Naive thymus-derived CD8-positive, alpha-beta T cell (primary cell): ENCODE measurements around the gene GRWD1. TPM values are rescaled to one million over a fixed set of nuclear protein-coding genes. Genes with fewer than 3 reads are reported as not detected.

ENCODE experiments used
- ATAC-seq, 2 donors: fragments of 150-1000 bp; cut with Tn5 transposase in 1 of 2; sonication (Bioruptor Pico), chemical (Tn5 transposase) in 1 of 2; 1 replicate in 1 of 2; 2 replicates in 1 of 2; pipeline ENCODE4 v1.10.0; 2021; ENCODE audit warnings: mild to moderate bottlenecking in 2 of 2, moderate library complexity in 2 of 2
- POLR2A ChIA-PET: fragments of 350-600 bp; sonication (Branson Sonifier 250); formaldehyde crosslinking; loops from one replicate; lab custom pipeline; 2021; ENCODE audit warnings: antibody characterized with exemption; lab: Charles Lee
- DNase-seq, 10 donors: peaks; one replicate each; pipeline versions ENCODE4 v3.0.0 to v3.0.0-alpha.2; 2020 to 2022
- H3K27ac Mint-ChIP-seq, 10 donors: one replicate each; pipeline ENCODE4 v1.8.0; 2020 to 2022; ENCODE audit warnings: mild to moderate bottlenecking in 10 of 10, mixed read lengths in 10 of 10, moderate library complexity in 4 of 10, inconsistent platforms in 1 of 10
- H3K27me3 Mint-ChIP-seq, 5 donors: one replicate each; pipeline ENCODE4 v1.8.0; 2021 to 2022; ENCODE audit warnings: mixed read lengths in 5 of 5
- H3K36me3 Mint-ChIP-seq, 3 donors: one replicate each; pipeline ENCODE4 v1.8.0; 2020 to 2022; ENCODE audit warnings: mixed read lengths in 3 of 3, mild to moderate bottlenecking in 2 of 3, inconsistent platforms in 1 of 3
- H3K4me1 Mint-ChIP-seq, 4 donors: one replicate each; pipeline ENCODE4 v1.8.0; 2021 to 2022; ENCODE audit warnings: mixed read lengths in 4 of 4
- H3K4me3 Mint-ChIP-seq, 10 donors: one replicate each; pipeline ENCODE4 v1.8.0; 2020 to 2022; ENCODE audit warnings: mild to moderate bottlenecking in 10 of 10, mixed read lengths in 10 of 10, moderate library complexity in 6 of 10, inconsistent platforms in 1 of 10
- H3K9me3 Mint-ChIP-seq, 9 donors: one replicate each; pipeline ENCODE4 v1.8.0; 2020 to 2022; ENCODE audit warnings: mixed read lengths in 9 of 9, mild to moderate bottlenecking in 3 of 9, inconsistent platforms in 1 of 9, moderate library complexity in 1 of 9
- polyA plus RNA-seq, 3 donors: library from polyadenylated mRNA; unstranded; fragments of 300-500 nt; fragmentation: Illumina TruSeq; gene quantifications; one replicate each; pipeline ENCODE4 v1.2.3, GENCODE V29; 2021
- total RNA-seq, 8 experiments: library from RNA in 2 of 8; stranded (reverse) in 2 of 8; gene quantifications; one replicate each; pipeline ENCODE4 v1.2.3 and lab custom pipeline; 2021 to 2026

The GRWD1 gene
- total and polyA plus RNA-seq, 5 experiments from 2014 or later = 32.9 to 59.9 (median 40.3) TPM

DNA sequence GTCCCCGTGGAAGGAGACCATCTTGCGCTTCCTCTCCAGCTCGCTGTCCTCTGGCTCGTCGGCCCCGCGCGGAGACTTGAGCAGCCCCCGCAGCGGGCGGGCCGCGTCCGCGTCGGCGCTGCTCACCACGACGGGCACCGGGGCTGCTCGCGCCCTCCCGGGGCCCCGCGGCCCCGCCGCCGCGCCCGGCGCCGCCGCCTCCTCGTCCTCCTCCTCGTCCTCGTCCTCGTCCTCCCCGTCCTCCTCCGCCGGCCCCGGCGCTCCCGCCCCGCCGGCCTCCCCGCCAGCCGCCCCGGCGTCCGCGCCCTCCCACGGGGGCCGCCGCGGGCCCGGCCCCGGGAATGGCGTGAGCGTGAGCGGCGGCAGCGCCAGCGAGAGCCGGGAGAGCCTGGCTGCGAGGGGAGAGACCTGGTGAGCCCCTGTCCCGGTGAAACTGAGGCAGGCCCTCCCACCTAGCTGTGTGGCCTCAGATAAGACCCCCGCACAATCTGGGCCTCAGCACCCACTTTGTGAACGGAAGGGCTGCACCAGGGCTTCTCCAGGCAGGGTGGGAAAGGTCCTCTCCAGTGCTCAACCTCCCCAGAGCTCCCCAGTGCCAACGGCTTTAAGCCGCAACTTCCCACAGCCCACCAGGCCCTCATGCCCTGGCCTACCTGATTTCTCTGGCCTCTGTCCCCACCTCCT lies 48.1 kb downstream of the GRWD1 start:
- peak; percentile 8 to 40 for ATAC-seq
- peak overlapping the region; percentile 62 to 88 (median 80) for H3K4me3 Mint-ChIP-seq
- peak overlapping the region in 2 of 10 donors; percentile 53 to 83 for H3K27ac Mint-ChIP-seq
- peaks cover 0 to 37% (median 9%) of the 10 kb centered on the region in 5 donors for H3K27me3 Mint-ChIP-seq
- no peaks in the 10 kb centered on the region for H3K9me3 Mint-ChIP-seq
- H3K4me1 Mint-ChIP-seq = peaks cover 17 to 54% (median 45%) of the 10 kb centered on the region in 4 donors
- no peaks in the 10 kb centered on the region for H3K36me3 Mint-ChIP-seq
- POLR2A ChIA-PET = interaction anchor here (0.6 to 2.2 kb wide), 11 partner anchors 8 to 172 kb away, joined by 3 to 12 read pairs (median 6); partner anchors contain the start of genes LMTK3, RPL18 and SPHK2
- DNase-seq = no peak

DNA sequence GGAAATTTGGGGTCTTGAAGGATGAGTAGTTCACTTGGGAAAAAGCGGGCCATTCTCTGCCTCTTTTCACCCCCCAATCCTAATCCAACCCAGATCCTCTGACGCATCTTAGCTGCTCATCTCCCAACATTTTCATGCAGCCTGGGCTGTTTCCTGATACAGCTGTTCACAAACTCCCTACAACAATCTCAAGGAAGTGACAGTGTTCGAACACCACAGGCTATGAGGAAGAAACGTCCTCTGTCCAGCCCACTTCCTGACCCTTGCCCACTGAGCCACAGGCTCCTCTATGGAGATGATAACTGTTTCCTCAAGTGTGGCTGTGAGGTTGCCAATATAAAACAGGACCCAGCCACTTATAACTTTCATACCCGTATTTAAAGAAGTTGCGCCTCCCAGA lies 49.6 kb downstream of the GRWD1 start:
- Mint-ChIP-seq H3K36me3 (peaks cover 0 to 6% (median 0%) of the 10 kb centered on the region in 3 donors), H3K9me3 (no peaks in the 10 kb centered on the region), H3K4me1 (peaks cover 18 to 49% (median 45%) of the 10 kb centered on the region in 4 donors), H3K4me3 (peak overlapping the region in 9 of 10 donors; percentile 10 to 88 (median 56)), H3K27ac (peak overlapping the region in 2 of 10 donors; percentile 7 to 50), H3K27me3 (peaks cover 0 to 37% (median 9%) of the 10 kb centered on the region in 5 donors)
- POLR2A ChIA-PET = interaction anchor here (0.7 kb wide), 1 partner anchor 122 kb away, joined by 4 read pairs; no protein-coding TSS in a partner anchor
- no peak for DNase-seq
- ATAC-seq = no peak

DNA sequence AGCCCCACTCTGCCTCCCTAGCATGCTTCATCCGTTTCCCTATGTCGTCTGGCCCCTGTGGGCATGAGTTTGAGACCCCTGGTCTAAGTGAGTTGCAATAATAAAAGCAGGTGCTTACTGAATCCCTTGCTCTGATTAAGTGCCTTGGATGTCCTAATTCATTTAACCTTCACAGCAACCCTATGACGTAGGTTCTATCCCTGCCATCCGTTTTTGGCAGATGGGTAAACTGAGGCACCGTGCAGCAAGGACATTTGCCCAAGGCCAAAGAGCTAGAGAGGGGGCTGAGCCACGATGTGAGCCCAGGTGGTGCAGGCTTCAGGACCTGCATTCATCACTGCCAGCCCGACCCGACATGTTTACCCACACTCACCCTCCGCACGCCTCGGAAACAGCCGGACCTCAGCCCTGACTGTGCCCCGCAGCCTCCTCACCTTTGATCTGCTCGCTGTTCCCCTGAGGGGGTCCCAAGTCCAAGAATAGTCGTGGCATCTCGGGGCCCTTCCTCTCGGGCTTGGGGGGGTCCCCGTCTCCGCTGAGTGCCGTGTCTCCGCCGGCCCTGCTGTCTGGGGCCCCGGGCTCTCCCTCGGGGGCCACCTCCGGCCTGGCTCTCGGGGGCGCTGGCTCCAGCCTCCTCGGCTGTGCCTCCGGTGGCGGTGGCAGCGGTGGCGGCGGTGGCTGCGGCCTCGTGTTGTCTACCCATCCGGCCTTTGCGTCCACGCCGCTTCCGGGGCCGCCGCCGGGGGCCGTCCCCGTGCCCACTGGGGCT lies 51.4 kb downstream of the GRWD1 start:
- ATAC-seq (no peak), DNase-seq (no peak)
- peak overlapping the region in 3 of 10 donors; percentile 31 to 68 (median 43) for H3K4me3 Mint-ChIP-seq
- POLR2A ChIA-PET = interaction anchor here (0.6 kb wide), 1 partner anchor 9 kb away, joined by 5 read pairs; no protein-coding TSS in a partner anchor
- H3K9me3 Mint-ChIP-seq = no peaks in the 10 kb centered on the region
- peaks cover 0 to 37% (median 9%) of the 10 kb centered on the region in 5 donors for H3K27me3 Mint-ChIP-seq
- H3K27ac Mint-ChIP-seq = no peak overlapping the region
- peaks cover 0 to 7% (median 0%) of the 10 kb centered on the region in 3 donors for H3K36me3 Mint-ChIP-seq
- H3K4me1 Mint-ChIP-seq = peaks cover 16 to 47% (median 42%) of the 10 kb centered on the region in 4 donors

DNA sequence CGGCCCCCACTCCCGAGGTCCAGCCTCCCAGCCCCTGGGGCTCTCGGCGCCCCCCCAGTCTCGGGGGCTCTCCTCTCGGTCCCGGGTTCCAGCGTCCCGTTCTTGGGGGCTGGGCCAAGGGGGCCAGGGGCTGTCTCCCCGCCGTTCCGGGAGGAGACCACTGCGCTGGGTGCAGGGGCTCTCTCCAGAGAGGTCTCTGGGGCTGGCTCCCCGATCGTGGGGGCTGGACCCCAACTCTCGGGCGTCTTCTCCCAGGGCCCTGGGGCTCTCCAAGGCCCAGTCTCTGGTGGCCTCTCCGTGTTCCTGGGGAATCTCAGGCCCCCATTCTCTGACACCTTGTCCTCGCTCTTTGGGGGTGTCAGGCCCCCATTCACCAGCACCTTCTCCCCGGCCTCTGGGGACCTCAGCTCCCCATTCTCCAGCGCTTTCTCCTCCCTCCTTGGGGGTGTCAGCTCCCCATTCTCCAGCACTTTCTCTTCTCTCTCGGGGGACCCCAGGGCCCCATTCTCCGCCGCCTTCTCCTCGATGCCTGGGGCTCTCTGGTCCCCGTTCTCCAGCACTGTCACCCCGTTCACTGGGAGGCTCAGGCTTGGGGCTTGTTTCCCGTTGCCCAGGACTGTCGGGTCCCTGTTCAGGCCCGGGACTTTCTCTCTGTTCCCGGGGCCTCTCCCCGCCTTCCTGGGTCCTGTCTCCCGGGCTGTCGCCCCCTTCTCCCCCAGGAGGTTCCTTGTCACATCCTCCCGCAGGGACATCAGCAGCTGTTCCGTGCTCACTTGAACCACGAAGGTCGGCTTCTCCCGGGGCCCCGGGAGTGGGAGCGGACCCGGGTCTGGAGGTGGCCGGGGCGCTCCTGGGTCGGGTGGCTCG lies 52.2 kb downstream of the GRWD1 start:
- H3K4me1 Mint-ChIP-seq = peaks cover 12 to 47% (median 36%) of the 10 kb centered on the region in 4 donors
- peaks cover 0 to 33% (median 9%) of the 10 kb centered on the region in 5 donors for H3K27me3 Mint-ChIP-seq
- POLR2A ChIA-PET = no interaction called here
- ATAC-seq (no peak), DNase-seq (no peak)
- H3K27ac Mint-ChIP-seq = no peak overlapping the region
- peaks cover 0 to 7% (median 0%) of the 10 kb centered on the region in 3 donors for H3K36me3 Mint-ChIP-seq
- no peaks in the 10 kb centered on the region for H3K9me3 Mint-ChIP-seq
- peak overlapping the region in 4 of 10 donors; percentile 6 to 72 (median 47) for H3K4me3 Mint-ChIP-seq

DNA sequence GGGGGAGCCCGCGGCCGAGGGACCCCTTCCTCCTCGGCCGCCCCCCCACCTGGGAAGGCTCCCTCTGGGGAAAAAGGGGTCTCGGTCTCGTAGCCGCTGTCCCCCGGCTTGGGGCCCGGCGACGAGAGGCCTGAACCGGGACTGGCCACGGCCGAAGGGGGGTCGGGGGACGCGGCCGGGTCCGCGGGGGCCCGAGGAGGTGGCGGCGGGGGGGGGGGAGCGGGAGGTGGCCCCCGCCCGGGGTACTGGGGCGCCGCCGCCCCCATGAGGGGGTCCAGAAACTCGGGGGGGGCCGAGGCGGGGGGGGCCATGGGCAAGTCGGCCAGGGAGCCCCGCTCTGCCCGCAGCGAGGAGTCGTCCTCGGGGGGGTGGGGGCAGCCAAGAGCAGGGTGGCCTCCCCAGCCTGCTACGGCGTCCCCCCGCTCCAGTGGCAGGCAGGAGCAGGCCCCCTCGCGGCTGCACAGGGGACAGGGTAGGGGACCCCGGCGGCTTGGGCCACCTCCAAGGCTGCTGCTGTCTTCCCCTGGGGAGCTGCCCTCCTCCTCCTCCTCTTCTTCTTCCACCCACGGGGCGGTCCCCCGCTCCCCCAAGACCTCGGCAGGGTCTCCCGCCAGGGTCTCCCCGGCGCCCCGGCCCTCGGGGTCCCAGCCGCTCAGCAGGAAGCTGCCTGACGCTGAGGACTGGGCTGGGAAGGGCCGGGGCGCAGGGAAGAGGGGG lies 53.0 kb downstream of the GRWD1 start:
- POLR2A ChIA-PET = interaction anchor here (0.6 kb wide), 1 partner anchor 59 kb away, joined by 6 read pairs; no protein-coding TSS in a partner anchor
- ATAC-seq (no peak), DNase-seq (no peak)
- no peak overlapping the region for H3K4me3 Mint-ChIP-seq
- peaks cover 15 to 46% (median 37%) of the 10 kb centered on the region in 4 donors for H3K4me1 Mint-ChIP-seq
- no peak overlapping the region for H3K27ac Mint-ChIP-seq
- H3K9me3 Mint-ChIP-seq = no peaks in the 10 kb centered on the region
- H3K36me3 Mint-ChIP-seq = peaks cover 0 to 7% (median 0%) of the 10 kb centered on the region in 3 donors
- peaks cover 0 to 33% (median 9%) of the 10 kb centered on the region in 5 donors for H3K27me3 Mint-ChIP-seq

DNA sequence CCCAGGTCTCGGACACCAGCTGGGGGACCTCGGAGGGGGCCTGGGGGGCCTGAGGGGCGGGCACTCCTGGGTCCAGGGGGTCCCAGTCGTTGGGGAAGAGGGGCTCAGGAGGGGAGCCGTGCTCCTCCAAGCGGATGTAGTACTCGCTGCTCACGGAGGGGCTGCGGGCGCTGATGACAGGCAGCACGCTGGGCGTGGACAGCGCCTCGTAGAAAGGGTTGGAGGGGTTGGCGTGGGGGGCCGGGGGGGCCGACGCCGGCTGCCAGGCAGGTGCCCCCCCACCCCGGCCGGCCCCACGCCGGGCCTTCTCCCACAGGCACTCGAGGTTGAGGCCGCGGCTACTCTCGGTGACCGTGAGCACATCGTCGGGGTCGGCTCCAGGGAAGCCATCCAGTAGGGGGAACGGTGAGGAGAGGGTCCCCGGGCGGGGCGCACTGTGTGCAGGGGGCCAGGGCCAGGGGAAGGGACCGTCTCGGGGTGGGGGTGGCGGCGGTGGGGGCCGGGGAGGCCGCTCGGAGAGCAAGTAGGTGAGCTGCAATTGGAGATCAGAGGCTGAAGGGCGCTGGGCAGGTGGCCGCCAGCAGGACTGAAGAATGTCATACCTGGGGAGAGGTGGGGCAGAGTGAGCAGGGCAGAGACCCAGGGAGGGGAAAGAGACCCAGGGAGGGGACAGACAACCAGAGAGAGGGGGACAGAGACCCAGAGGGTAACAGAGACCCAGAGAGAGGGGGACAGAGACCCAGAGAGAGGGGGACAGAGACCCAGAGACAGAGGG lies 53.7 kb downstream of the GRWD1 start:
- H3K27ac Mint-ChIP-seq = peak overlapping the region in 2 of 10 donors; percentile 15 to 20
- peaks cover 0 to 27% (median 9%) of the 10 kb centered on the region in 5 donors for H3K27me3 Mint-ChIP-seq
- H3K36me3 Mint-ChIP-seq = peaks cover 0 to 7% (median 0%) of the 10 kb centered on the region in 3 donors
- POLR2A ChIA-PET = interaction anchor here (0.6 kb wide), 1 partner anchor 59 kb away, joined by 6 read pairs; no protein-coding TSS in a partner anchor
- H3K4me1 Mint-ChIP-seq = peaks cover 16 to 41% (median 32%) of the 10 kb centered on the region in 4 donors
- no peaks in the 10 kb centered on the region for H3K9me3 Mint-ChIP-seq
- no peak for ATAC-seq
- no peak for DNase-seq
- H3K4me3 Mint-ChIP-seq = peak overlapping the region in 2 of 10 donors; percentile 41 to 54

DNA sequence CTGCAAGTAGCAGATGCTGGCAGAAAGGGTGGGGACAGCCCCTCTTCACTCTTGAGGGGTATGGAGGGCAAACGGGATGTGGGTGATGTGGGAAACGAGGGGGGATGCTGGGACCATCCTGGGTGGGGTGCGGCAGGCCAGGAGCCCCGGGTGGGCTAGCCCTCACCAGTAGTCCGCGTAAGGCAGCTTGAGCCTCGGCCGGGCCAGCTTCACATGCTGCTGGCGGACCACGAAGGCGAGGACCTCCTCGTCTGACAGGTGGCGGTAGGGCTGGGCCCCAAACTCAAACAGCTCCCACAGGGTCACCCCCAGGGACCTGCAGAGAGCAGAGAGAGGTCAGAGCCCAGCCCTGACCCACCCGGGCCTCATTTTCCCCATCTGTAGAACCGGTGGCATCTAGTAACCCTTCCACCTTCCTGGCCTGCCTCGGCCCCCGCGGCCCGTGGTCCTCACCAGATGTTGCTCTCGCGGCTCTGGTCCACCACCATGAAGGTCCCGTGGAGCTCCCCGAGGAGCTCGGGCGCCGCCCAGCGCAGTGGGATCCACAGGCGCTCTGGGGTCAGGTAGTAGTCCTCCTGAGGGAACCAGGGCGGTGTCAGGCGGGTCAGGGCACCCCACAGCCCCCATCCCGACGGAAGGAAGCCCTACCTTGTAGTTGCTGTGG lies 55.2 kb downstream of the GRWD1 start:
- POLR2A ChIA-PET = interaction anchor here (1.6 kb wide), 1 partner anchor 11 kb away, joined by 4 read pairs; no protein-coding TSS in a partner anchor
- H3K27ac Mint-ChIP-seq = peak overlapping the region in 5 of 10 donors; percentile 29 to 92 (median 83)
- no peak for DNase-seq

DNA sequence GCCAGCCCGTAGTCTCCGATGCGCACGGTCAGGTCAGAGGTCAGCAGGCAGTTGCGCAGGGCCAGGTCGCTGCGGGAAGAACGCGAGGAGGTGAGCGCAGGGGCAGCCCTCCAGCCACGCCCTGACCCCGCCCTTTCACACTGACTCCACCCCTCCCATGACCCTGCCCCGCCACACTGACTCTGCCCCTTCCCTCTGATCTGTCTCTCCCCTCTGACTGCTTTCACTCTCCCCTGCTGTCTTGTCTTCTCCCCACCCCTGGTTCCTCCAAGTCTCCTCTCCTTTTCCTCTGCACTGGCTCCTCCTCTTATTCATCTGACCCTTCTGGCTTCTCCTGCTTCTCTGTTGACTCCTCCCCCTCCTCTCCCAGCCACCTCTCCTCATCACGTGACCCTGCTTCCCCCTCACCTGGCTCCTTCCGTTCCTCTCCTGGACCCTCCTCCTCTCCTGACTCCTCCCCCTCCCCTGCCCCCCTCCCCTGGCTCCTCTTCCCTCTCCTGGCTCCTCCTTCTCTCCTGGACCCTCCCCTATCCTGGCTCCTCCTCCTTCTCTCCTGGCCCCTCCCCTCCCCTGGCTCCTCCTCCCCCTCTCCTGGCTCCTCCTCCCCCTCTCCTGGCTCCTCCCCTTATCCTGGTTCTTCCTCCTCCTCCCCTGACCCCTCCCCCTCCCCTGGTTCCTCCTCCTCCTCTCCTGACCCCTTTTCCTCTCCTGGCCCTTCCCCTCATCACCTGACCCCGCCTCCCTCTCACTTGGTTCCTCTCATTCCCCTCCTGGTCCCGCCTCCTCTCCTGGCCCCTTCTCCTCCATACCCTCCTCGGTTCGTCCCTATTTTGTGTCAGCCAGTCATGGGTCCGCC lies 55.9 kb downstream of the GRWD1 start:
- POLR2A ChIA-PET = interaction anchor here (0.6 to 1.6 kb wide), 7 partner anchors 9 to 118 kb away, joined by 3 to 9 read pairs (median 4); partner anchors contain the start of gene SPHK2
- DNase-seq = peak in 9 of 10 donors; percentile 53 to 82 (median 56)

More for the DNA sequence above, 55.2 kb downstream of the GRWD1 start:
- Mint-ChIP-seq H3K27me3 (peaks cover 0 to 16% (median 4%) of the 10 kb centered on the region in 5 donors), H3K4me1 (peaks cover 16 to 35% (median 26%) of the 10 kb centered on the region in 4 donors), H3K4me3 (peak overlapping the region in 8 of 10 donors; percentile 60 to 91 (median 72)), H3K9me3 (no peaks in the 10 kb centered on the region), H3K36me3 (peaks cover 0 to 7% (median 0%) of the 10 kb centered on the region in 3 donors)
- no peak for ATAC-seq

DNA sequence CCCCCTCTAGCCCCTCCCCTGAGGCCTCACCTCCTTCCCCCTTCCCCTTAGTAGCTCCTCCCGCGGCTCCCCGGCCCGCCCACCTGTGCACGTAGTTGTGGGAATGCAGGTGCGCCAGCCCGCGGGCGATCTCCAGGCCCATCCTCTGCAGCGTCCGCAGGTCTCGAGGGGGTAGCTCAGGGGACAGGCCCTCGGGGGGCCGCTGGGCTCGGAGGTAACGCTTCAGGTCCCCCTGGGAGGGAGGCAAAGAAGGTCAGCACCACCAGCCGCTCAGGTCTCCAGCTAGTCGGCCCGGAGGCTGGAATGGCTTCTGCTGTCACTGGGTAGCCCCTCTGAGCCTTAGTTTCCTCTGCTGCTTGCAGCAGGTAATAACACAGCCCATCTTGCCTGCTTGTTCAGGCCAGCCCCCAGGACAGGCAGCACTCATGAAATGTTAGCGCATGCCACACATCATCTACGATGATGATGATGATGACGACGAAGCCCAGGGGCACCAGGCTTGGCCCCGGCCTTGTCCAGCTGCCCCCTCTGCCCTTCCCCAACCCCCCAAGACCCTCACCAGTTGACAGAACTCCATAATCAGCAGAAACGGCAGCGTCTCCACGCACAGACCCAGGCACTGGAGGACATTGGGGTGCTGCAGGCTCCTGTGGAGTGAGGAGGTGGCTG lies 56.7 kb downstream of the GRWD1 start:
- Mint-ChIP-seq H3K9me3 (no peaks in the 10 kb centered on the region), H3K27ac (peak overlapping the region in 8 of 10 donors; percentile 13 to 89 (median 64))
- ATAC-seq = peak; percentile 73 to 83

More for the DNA sequence above, 55.9 kb downstream of the GRWD1 start:
- Mint-ChIP-seq H3K27ac (peak overlapping the region in 9 of 10 donors; percentile 20 to 92 (median 84)), H3K9me3 (no peaks in the 10 kb centered on the region), H3K4me1 (peaks cover 17 to 35% (median 25%) of the 10 kb centered on the region in 4 donors), H3K36me3 (peaks cover 0 to 7% (median 0%) of the 10 kb centered on the region in 3 donors), H3K27me3 (peaks cover 0 to 11% (median 4%) of the 10 kb centered on the region in 5 donors), H3K4me3 (peak overlapping the region; percentile 60 to 91 (median 72))
- peak; percentile 66 to 72 for ATAC-seq

More for the DNA sequence above, 56.7 kb downstream of the GRWD1 start:
- H3K4me3 Mint-ChIP-seq = peak overlapping the region in 9 of 10 donors; percentile 12 to 91 (median 72)
- peaks cover 0 to 10% (median 0%) of the 10 kb centered on the region in 3 donors for H3K36me3 Mint-ChIP-seq
- POLR2A ChIA-PET = interaction anchor here (0.6 to 1.1 kb wide), 6 partner anchors 8 to 117 kb away, joined by 3 to 9 read pairs (median 5); partner anchors contain the start of gene SPHK2
- peak in 7 of 10 donors; percentile 71 to 89 (median 74) for DNase-seq
- peaks cover 0 to 5% (median 3%) of the 10 kb centered on the region in 5 donors for H3K27me3 Mint-ChIP-seq
- peaks cover 14 to 33% (median 24%) of the 10 kb centered on the region in 4 donors for H3K4me1 Mint-ChIP-seq
